Measurements from ENCODE around the gene CGGBP1. TPM values are rescaled to one million over a fixed set of nuclear protein-coding genes. Genes with fewer than 3 reads are reported as not detected.

Gene CGGBP1
- polyA plus RNA-seq, 2 of the 4 experiments (the other 2 are of a cell fraction): 43.8 to 136 TPM

- no peak for ATAC-seq
- 52% methylated on average over 2 of the region's 2 CpGs for WGBS (ENCODE audit: missing lambda C conversion rate)
- H3K4me3 ChIP-seq: no peak overlapping the region
- H3K4me2 ChIP-seq: no peak overlapping the region
- H3K9me3 ChIP-seq: no peaks in the 10 kb centered on the region
- POLR2A ChIA-PET: no interaction called here
- TF ChIP-seq ZC3H11A (IDR thresholded peaks at IDR 0.05) (no peak), ZFP36 (IDR thresholded peaks at IDR 0.05; ENCODE audit: borderline replicate concordance, partially characterized antibody) (no peak), CEBPB (IDR thresholded peaks at IDR 0.05) (no peak), MAZ (IDR thresholded peaks at IDR 0.05; ENCODE audit: borderline replicate concordance, low read depth, low read length) (no peak), ESRRA (IDR thresholded peaks at IDR 0.05; ENCODE audit: borderline replicate concordance, low read length) (no peak), HOXA7 (CRISPR knock-in tag; IDR thresholded peaks at IDR 0.05) (no peak), KDM5A (IDR thresholded peaks at IDR 0.05) (no peak), E2F6 (IDR thresholded peaks at IDR 0.05; ENCODE audit: borderline replicate concordance, low read depth) (no peak), JUN (IDR thresholded peaks at IDR 0.05) (no peak), CBX2 (IDR thresholded peaks at IDR 0.05; ENCODE audit: borderline replicate concordance, low read depth) (no peak), NR3C1 (IDR thresholded peaks at IDR 0.05) (no peak), MAFK (IDR thresholded peaks at IDR 0.05; ENCODE audit: partially characterized antibody) (no peak)
- TF ChIP-seq, protein P1, sequence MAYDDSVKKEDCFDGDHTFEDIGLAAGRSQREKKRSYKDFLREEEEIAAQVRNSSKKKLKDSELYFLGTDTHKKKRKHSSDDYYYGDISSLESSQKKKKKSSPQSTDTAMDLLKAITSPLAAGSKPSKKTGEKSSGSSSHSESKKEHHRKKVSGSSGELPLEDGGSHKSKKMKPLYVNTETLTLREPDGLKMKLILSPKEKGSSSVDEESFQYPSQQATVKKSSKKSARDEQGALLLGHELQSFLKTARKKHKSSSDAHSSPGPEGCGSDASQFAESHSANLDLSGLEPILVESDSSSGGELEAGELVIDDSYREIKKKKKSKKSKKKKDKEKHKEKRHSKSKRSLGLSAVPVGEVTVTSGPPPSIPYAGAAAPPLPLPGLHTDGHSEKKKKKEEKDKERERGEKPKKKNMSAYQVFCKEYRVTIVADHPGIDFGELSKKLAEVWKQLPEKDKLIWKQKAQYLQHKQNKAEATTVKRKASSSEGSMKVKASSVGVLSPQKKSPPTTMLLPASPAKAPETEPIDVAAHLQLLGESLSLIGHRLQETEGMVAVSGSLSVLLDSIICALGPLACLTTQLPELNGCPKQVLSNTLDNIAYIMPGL (CRISPR knock-in tag; IDR thresholded peaks at IDR 0.05; ENCODE audit: borderline replicate concordance): no peak
- H3K27ac ChIP-seq: no peak overlapping the region
- no peak for FAIRE-seq
- CTCF ChIA-PET: interaction anchor here (1.3 kb wide), 1 partner anchor 18 kb away, joined by 3 read pairs; no protein-coding TSS in a partner anchor
- H3K4me1 ChIP-seq: peaks cover 6% of the 10 kb centered on the region; the same call in 2 of the 3 replicates
- DNase-seq (ENCODE audit: low read depth in 1 of 2, low spot score in 1 of 2): no peak
Measured at GRCh38 chr3:88033808-88034207, 25.0 kb downstream of the CGGBP1 start.

DNA sequence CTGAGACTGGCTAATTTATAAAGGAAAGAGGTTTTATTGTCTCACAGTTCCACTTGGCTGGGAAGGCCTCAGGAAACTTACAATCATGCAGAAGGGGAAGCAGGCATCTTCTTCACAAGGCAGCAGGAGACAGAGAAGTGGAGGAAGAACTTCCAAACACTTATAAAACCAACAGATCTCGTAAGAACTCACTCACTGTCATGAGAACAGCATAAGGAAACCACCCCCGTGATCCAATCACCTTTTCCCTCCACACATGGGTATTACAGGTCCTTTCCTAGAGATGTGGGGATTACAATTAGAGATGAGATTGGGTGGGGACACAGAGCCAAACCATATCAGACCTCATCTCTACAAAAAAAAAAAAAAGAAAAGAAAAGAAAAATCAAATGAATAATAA, 25.7 kb downstream of the CGGBP1 start:
- no peak overlapping the region for H3K27ac ChIP-seq
- peaks cover 6% of the 10 kb centered on the region; the same call in 2 of the 3 replicates for H3K4me1 ChIP-seq
- H3K4me3 ChIP-seq: no peak overlapping the region
- H3K4me2 ChIP-seq: no peak overlapping the region; the same call in 2 of the 3 replicates
- ChIA-PET POLR2A (no interaction called here), CTCF (interaction anchor here (1.6 kb wide), 1 partner anchor 9 kb away, joined by 6 read pairs; no protein-coding TSS in a partner anchor)
- FAIRE-seq (peak; percentile 51), DNase-seq (ENCODE audit: low read depth in 1 of 2, low spot score in 1 of 2) (no peak), ATAC-seq (no peak)
- WGBS (ENCODE audit: missing lambda C conversion rate): 80% methylated on average over 2 of the region's 2 CpGs
- H3K9me3 ChIP-seq: no peaks in the 10 kb centered on the region
- no peak for TF ChIP-seq NPAS2 (CRISPR knock-in tag; IDR thresholded peaks at IDR 0.05; ENCODE audit: borderline replicate concordance)
- TF ChIP-seq TFCP2L1 (CRISPR knock-in tag; IDR thresholded peaks at IDR 0.05): no peak
- TF ChIP-seq CTCF (IDR thresholded peaks at IDR 0.05): no peak
- TF ChIP-seq PBX3 (IDR thresholded peaks at IDR 0.05): no peak
- no peak for TF ChIP-seq HDAC2 (IDR thresholded peaks at IDR 0.05)
- TF ChIP-seq RAD21 (conservative IDR thresholded peaks at IDR 0.05 in 1 of 2, IDR thresholded peaks at IDR 0.05 in 1 of 2): no peak
- TF ChIP-seq HEYL (CRISPR knock-in tag; IDR thresholded peaks at IDR 0.05): no peak
- no peak for TF ChIP-seq GATA3 (IDR thresholded peaks at IDR 0.05; ENCODE audit: borderline replicate concordance)
- TF ChIP-seq, protein P1 (CRISPR knock-in tag; IDR thresholded peaks at IDR 0.05; ENCODE audit: borderline replicate concordance): no peak
- no peak for TF ChIP-seq RCOR1 (IDR thresholded peaks at IDR 0.05; ENCODE audit: low read depth, low read length)
- TF ChIP-seq MAX (IDR thresholded peaks at IDR 0.05): no peak
- no peak for TF ChIP-seq FOSL2 (IDR thresholded peaks at IDR 0.05)
- no peak for TF ChIP-seq FOSL2 (CRISPR knock-in tag; IDR thresholded peaks at IDR 0.05)
- TF ChIP-seq RFX5 (IDR thresholded peaks at IDR 0.05): no peak
- no peak for TF ChIP-seq SMC3 (IDR thresholded peaks at IDR 0.05)
- no peak for TF ChIP-seq HOXB5 (CRISPR knock-in tag; IDR thresholded peaks at IDR 0.05)
- no peak for TF ChIP-seq ZC3H11A (IDR thresholded peaks at IDR 0.05)
- no peak for TF ChIP-seq EP300 (IDR thresholded peaks at IDR 0.05)
- no peak for TF ChIP-seq SREBF2 (IDR thresholded peaks at IDR 0.05)

Data from A549 (cell line).